GM12865 (cell line): ENCODE results near the gene ANKRD44.
"Not testable (repeated sequence)": the region's sequence is repeated elsewhere in the genome, so short reads cannot be mapped to it uniquely, and the experiment has no call there.

Experiments used
- DNase-seq: peaks from one replicate; pipeline ENCODE4 v3.0.0; 2010; ENCODE audit warnings: low read depth
- H3K4me3 ChIP-seq: 2 replicates; pipeline ENCODE4 v1.5.1; 2011; ENCODE audit warnings: mild to moderate bottlenecking, low read depth, low read length, control low read depth
- TF ChIP-seq, protein P1 (sequence below): IDR thresholded peaks from 2 replicates; pipeline ENCODE4 v1.5.1; 2011; ENCODE audit warnings: low read length, control low read depth, low read depth, inconsistent platforms; ENCODE audit not compliant: insufficient read depth; ENCODE audit errors: missing control alignments

The ANKRD44 gene

DNA sequence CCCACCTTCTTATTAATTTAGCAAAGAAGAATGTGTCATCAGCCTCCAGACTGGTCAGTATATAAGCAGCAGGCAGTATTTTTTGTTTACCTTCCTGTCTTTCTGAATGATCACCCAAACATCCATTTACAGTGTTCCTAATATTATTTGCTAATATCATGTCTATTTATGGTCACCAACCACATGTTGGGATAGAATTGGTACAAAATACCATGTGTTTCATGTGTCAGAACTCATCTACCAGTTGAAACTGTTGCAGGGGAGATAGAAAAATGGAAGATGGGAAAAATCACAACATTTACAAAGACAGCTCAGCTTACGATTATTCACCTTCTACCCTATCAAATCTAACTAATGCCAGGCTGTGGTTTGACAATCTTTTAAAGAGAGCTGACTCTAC lies 66.2 kb downstream of the ANKRD44 start:
- H3K4me3 ChIP-seq, result no peak overlapping the region
- TF ChIP-seq, protein P1, sequence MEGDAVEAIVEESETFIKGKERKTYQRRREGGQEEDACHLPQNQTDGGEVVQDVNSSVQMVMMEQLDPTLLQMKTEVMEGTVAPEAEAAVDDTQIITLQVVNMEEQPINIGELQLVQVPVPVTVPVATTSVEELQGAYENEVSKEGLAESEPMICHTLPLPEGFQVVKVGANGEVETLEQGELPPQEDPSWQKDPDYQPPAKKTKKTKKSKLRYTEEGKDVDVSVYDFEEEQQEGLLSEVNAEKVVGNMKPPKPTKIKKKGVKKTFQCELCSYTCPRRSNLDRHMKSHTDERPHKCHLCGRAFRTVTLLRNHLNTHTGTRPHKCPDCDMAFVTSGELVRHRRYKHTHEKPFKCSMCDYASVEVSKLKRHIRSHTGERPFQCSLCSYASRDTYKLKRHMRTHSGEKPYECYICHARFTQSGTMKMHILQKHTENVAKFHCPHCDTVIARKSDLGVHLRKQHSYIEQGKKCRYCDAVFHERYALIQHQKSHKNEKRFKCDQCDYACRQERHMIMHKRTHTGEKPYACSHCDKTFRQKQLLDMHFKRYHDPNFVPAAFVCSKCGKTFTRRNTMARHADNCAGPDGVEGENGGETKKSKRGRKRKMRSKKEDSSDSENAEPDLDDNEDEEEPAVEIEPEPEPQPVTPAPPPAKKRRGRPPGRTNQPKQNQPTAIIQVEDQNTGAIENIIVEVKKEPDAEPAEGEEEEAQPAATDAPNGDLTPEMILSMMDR, result no peak
- DNase-seq, result no peak

DNA sequence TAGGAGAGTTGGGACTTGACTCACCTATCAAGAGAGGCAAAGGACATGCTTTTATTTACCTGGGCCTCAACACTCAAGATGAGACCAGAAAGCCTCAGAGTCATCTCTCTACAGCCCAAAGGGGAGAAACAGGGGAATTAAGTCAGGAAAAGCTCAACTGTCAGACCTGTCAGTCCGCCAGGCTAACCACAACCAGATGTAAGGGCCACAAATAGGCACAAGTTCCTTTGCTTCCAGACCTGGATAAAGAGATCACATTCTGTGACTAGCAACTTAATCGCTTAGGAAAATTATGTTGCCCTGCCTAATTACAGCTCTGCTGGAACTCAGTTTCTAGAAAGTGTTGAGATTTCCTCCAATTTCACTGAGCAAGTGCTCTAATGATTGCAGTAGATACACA lies 67.9 kb downstream of the ANKRD44 start:
- no peak overlapping the region for H3K4me3 ChIP-seq
- TF ChIP-seq, protein P1, result no peak
- DNase-seq, result no peak

DNA sequence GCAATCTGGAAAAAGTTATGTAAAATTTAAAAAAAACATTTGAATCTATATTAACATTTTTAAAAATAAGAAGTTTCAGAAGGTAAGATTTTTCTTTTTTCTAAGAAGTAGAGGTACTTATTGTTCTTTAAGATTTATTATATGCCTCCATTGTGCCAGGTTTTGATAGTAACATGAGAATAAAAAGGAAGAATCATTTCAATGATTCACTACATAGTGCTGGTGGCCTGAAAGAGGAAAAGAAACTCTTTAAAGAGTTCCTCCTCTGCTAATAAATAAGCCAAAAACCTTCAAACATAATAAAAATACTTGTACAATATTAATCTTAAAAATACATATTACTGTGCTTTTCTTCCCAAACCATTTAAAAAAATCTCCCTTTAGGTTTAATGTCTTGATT lies 69.0 kb downstream of the ANKRD44 start:
- TF ChIP-seq, protein P1, result no peak
- no peak overlapping the region for H3K4me3 ChIP-seq
- no peak for DNase-seq

DNA sequence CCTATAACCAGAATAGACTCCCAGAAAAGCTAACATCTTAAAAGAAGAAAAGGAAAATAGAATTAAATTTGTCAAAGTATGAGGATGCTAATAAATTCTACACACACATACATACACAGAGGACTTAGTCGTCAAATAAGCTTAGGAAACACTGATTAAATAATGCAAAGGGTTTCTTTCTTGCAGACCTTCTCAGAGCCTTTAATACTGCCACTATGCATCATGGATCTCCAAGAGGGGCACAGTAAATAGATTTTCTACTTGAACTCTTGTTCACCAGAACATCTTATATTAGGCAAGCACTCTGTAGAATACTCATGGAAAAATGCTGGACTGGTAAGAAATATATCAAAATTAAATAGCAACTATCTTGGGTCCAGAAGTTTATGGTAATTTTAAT lies 69.4 kb downstream of the ANKRD44 start:
- TF ChIP-seq, protein P1, result no peak
- peak overlapping the region; percentile 3; the same call in 1 of the 2 replicates for H3K4me3 ChIP-seq
- DNase-seq, result no peak

DNA sequence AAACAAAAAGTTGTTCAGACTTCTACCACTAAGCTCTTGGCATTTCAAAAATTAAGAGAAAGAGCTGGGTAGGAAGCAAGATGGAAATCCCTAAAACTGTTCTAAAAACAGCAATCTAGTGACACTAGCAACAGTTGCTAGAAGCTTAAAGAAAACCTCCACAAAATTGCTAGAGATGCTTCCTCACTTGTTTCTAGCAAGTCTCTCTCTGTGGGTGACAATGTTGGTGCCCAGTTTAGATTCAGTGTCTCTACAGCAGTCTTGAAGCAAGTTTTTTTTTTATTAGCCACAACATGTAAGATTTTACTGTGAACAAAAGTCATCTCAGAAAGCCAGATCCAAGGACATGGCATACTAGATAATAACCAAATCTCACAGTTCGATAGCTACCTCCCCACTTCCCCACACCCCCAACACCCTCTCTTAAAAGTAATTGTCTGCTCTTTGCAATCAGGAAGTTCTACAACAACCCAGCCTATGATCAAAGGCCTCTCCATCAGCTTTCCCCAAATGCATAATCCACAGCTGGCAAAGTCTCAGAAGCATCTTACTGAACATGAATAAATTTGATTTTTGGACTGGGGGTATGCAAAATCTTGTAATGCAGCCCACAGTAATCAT lies 70.0 kb downstream of the ANKRD44 start:
- peak overlapping the region; percentile 55 for H3K4me3 ChIP-seq
- no peak for DNase-seq
- TF ChIP-seq, protein P1, result no peak

DNA sequence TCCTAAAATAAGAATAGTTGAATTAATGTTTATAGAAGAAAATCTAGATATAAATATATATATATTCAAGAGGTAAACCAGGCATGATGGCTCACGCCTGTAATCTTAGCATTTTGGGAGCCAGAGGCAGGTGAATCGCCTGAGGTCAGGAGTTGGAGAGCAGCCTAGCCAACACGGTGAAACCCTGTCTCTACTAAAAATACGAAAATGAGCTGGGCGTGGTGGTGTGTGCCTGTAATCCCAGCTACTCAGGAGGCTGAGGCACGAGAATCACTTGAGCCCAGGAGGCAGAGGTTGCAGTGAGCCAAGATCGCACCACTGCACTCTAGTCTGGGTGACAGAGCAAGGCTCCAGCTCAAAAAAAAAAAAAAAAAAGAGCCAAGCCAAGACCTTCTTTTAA lies 70.6 kb downstream of the ANKRD44 start:
- DNase-seq, result not testable (repeated sequence)

DNA sequence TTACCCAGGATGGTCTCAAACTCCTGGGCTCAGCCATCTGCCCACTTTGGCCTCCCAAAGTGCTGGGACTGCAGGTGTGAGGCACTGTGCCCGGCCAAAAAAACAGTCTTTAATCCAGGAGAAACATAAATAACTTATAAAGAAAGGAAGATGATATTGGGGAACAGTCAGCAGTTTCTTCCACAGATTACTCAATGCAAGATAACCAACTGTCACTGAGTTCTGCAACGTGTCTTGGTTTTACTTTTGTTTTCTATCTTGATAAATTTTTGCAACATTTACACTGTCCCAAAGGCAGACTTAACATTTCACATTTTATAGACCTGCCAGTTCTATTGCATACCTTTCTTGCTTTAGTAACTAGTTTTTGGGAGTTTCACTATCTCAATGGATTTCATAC lies 71.1 kb downstream of the ANKRD44 start:
- DNase-seq, result peak; percentile 64
- peak overlapping the region; percentile 55 for H3K4me3 ChIP-seq
- TF ChIP-seq, protein P1, result no peak

More for the DNA sequence above, 70.6 kb downstream of the ANKRD44 start:
- peak overlapping the region; percentile 55 for H3K4me3 ChIP-seq

DNA sequence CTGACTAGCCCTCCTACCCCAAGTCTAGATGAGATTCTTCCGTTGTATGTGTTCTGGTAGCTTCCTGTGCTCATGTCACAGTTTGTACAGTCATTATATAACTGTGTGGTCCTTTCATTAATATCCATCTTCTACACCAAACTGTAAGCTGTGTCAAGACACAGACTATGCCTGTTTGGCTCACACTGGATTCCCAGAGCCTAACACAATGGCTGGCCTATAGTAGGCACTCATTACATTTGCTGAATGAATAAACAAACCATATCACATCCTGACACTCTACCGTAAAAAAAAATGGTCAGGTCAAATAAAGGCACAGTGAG lies 72.6 kb downstream of the ANKRD44 start:
- TF ChIP-seq, protein P1, result no peak
- DNase-seq, result peak; percentile 64

More for the DNA sequence above, 72.6 kb downstream of the ANKRD44 start:
- no peak overlapping the region for H3K4me3 ChIP-seq
